Measurements from ENCODE around the gene PNPLA5.

The PNPLA5 gene

DNA sequence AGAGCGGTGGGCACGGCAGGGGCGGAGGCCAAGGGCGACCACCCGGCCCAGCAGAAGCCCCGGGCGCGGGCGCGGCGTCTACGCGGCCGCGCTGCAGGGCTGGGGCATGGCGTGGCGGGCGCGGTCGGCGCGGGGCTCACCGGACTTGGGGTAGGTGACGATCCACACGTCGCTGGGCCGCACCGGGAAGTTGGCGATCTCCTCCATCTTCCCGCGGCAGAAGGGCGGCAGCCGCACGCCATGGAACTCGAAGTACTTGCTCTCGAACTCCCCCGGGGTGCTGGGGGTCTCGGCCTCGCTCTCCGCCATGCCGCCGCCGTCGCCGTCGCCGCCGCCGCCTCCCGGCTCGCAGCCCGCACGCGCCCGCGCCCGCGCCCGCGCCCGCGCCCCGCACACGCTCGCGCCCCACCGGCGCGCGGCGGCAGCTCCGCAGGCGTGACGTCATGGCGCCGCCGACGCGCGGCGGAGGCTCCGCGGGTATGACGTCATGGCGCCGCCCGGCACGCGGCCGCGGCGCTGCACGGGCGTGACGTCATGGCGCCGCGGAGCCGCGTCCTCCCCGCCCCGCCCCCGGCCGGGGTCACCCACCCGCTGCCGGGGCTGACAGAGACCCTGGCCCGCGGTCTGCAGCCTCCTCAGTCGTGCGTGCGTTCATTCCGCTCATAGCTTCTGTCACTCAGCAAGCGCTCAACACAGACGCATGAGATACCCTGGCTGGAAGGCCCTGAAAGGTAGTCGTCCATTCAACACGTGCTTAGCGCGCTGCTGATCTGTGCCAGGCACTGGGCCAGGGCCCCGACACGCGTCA is 29.5 kb downstream of the PNPLA5 start, which contains the start of gene SULT4A1:
SULT4A1 (minus strand) TSS at position 440 of the 808 bp plus-strand sequence; CDS start at position 309, 131 bp downstream.
- TF ChIP-seq CTCF (IDR thresholded peaks at IDR 0.05) = no peak
- Histone ChIP-seq H3K4me1 (no peaks in the 10 kb centered on the region), H3K27me3 (ENCODE audit: control insufficient read depth, insufficient read depth, low read length) (no peaks in the 10 kb centered on the region)

GRCh38 chr22:43861529-43861928 is 30.3 kb downstream of the PNPLA5 start:
- H3K27me3 ChIP-seq (ENCODE audit: control insufficient read depth, insufficient read depth, low read length) = no peaks in the 10 kb centered on the region
- no peak overlapping the region for H3K4me2 ChIP-seq (ENCODE audit: low read length)
- peak overlapping the region; percentile 36 for H3K27ac ChIP-seq
- no peaks in the 10 kb centered on the region for H3K4me1 ChIP-seq
- no peak overlapping the region for H3K4me3 ChIP-seq (ENCODE audit: low read depth, low read length)
- H3K79me2 ChIP-seq = no peaks in the 10 kb centered on the region
- no peaks in the 10 kb centered on the region for H3K9me3 ChIP-seq (ENCODE audit: control insufficient read depth, low read length)
- no peaks in the 10 kb centered on the region for H3K36me3 ChIP-seq (ENCODE audit: control insufficient read depth, insufficient read depth, low read length)
- H2AFZ ChIP-seq = peak overlapping the region; percentile 50
- TF ChIP-seq CTCF (IDR thresholded peaks at IDR 0.05) = no peak
- no peak overlapping the region for H3K9ac ChIP-seq

More for the DNA sequence above, 29.5 kb downstream of the PNPLA5 start, which contains the start of gene SULT4A1:
- H3K36me3 ChIP-seq (ENCODE audit: control insufficient read depth, insufficient read depth, low read length) = no peaks in the 10 kb centered on the region
- peak within 1 kb of the TSS; percentile 51 for H3K4me2 ChIP-seq (ENCODE audit: low read length)
- peak within 1 kb of the TSS; percentile 36 for H3K27ac ChIP-seq
- H3K9ac ChIP-seq = no peak within 1 kb of the TSS
- peak within 1 kb of the TSS; percentile 76 for H2AFZ ChIP-seq
- H3K79me2 ChIP-seq = no peaks in the 10 kb centered on the region
- no peaks in the 10 kb centered on the region for H3K9me3 ChIP-seq (ENCODE audit: control insufficient read depth, low read length)
- no peak within 1 kb of the TSS for H3K4me3 ChIP-seq (ENCODE audit: low read depth, low read length)

DNA sequence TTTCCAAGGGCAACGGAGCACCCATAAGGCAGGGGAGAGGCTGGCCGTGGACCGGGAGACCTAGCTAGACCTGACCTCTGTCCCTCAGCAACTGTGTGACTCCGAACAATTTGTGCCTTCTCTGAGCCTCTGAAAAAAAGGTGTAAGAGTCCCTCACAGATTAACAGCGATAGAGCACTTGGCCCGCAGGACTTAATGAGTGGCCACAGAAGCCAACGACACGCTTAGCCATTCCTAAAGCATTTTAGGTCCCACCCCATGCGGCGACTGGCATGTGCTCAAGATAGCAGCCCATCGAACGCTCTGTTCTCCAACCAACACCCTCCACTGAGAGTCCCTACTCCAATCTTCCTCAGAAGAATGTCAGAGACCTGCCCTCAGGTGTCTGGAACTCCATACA is 31.0 kb downstream of the PNPLA5 start:
- H3K27me3 ChIP-seq (ENCODE audit: control insufficient read depth, insufficient read depth, low read length) = no peaks in the 10 kb centered on the region
- H3K4me2 ChIP-seq (ENCODE audit: low read length) = no peak overlapping the region
- no peaks in the 10 kb centered on the region for H3K36me3 ChIP-seq (ENCODE audit: control insufficient read depth, insufficient read depth, low read length)
- no peak for TF ChIP-seq CTCF (IDR thresholded peaks at IDR 0.05)
- H3K9me3 ChIP-seq (ENCODE audit: control insufficient read depth, low read length) = no peaks in the 10 kb centered on the region
- H3K4me1 ChIP-seq = no peaks in the 10 kb centered on the region
- H3K27ac ChIP-seq = no peak overlapping the region
- no peak overlapping the region for H3K9ac ChIP-seq
- no peak overlapping the region for H3K4me3 ChIP-seq (ENCODE audit: low read depth, low read length)
- H2AFZ ChIP-seq = no peak overlapping the region
- H3K79me2 ChIP-seq = no peaks in the 10 kb centered on the region

- Histone ChIP-seq H3K4me2 (ENCODE audit: low read length) (no peak overlapping the region), H3K27ac (no peak overlapping the region), H3K9ac (no peak overlapping the region), H3K4me3 (ENCODE audit: low read depth, low read length) (no peak overlapping the region), H3K4me1 (no peaks in the 10 kb centered on the region), H3K79me2 (no peaks in the 10 kb centered on the region), H3K36me3 (ENCODE audit: control insufficient read depth, insufficient read depth, low read length) (no peaks in the 10 kb centered on the region), H3K9me3 (ENCODE audit: control insufficient read depth, low read length) (no peaks in the 10 kb centered on the region), H3K27me3 (ENCODE audit: control insufficient read depth, insufficient read depth, low read length) (no peaks in the 10 kb centered on the region), H2AFZ (no peak overlapping the region)
- TF ChIP-seq CTCF (IDR thresholded peaks at IDR 0.05) = no peak
Observed at GRCh38 chr22:43860126-43860525, 31.7 kb downstream of the PNPLA5 start.

GRCh38 chr22:43859621-43860020 is 32.2 kb downstream of the PNPLA5 start:
- TF ChIP-seq CTCF (IDR thresholded peaks at IDR 0.05) = no peak
- no peak overlapping the region for H3K4me2 ChIP-seq (ENCODE audit: low read length)
- H3K27me3 ChIP-seq (ENCODE audit: control insufficient read depth, insufficient read depth, low read length) = no peaks in the 10 kb centered on the region

More at GRCh38 chr22:43859621-43860020, 32.2 kb downstream of the PNPLA5 start:
- H3K4me3 ChIP-seq (ENCODE audit: low read depth, low read length) = no peak overlapping the region
- no peak overlapping the region for H3K9ac ChIP-seq
- no peak overlapping the region for H3K27ac ChIP-seq
- no peak overlapping the region for H2AFZ ChIP-seq
- H3K79me2 ChIP-seq = no peaks in the 10 kb centered on the region
- no peaks in the 10 kb centered on the region for H3K36me3 ChIP-seq (ENCODE audit: control insufficient read depth, insufficient read depth, low read length)
- H3K9me3 ChIP-seq (ENCODE audit: control insufficient read depth, low read length) = no peaks in the 10 kb centered on the region
- H3K4me1 ChIP-seq = no peaks in the 10 kb centered on the region

All from parathyroid adenoma (tissue), 2 donors.